ENCODE results near the gene TBX5.
"Not testable (repeated sequence)": the region's sequence is repeated elsewhere in the genome, so short reads cannot be mapped to it uniquely, and the experiment has no call there.

Gene TBX5

DNA sequence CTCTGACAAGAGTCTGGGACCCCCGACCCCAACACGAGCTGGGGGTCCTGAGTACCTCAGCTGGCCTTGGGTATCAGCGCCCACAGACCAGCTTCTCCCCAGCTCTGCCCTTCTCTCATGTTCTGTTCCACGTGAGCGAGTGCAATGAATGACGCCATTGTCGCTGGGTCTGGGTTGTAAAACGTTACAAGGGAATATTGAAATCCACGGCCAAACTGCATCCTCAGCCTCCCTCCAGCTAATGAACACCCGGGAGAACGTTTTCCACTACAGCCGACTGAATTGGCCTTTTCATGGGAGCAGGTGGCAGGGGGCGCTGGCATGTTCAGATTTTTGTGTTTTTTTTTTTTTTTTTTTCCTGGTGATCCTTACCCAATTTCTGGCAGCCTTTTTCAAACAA is 34.7 kb downstream of the TBX5 start:
- DNase-seq: no peak

DNA sequence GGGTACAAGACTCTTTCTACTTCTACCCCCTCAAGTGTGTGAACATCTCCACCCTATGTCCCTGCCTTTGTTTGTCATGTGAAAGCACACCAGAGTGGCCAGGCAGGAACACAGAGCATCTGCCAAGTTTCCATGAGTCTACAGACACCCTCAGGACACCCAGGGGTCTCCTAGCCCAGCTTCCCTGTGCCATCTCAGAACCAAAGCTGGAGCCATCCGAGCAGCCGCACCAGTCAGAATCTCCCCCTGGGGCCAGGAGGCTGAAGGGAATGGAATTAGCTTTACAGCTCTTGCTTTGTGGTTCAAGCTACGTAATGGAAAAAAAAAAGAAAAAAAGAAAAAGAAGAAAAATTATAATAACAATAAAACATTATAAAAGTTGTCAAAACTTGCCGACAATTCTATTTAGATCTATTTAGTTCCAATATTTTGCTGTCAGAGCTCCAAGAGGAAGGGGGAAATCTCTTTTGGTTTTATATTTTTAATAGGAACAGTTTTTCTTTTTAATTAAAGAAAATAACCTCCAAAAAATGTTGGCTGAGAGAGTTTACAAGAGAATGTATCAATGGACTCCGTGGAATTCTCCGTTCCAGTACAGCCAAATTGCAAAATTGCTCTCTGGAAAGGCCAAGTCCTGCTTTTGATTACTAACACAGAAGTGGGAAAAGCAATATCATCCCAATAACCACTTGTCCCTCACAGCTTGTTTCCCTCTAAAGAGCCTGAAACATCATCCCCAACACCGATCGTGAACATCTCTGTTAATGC is 37.1 kb downstream of the TBX5 start:
- DNase-seq: no peak

GRCh38 chr12:114361992-114362391 is 44.0 kb downstream of the TBX5 start:
- no peak for DNase-seq

DNA sequence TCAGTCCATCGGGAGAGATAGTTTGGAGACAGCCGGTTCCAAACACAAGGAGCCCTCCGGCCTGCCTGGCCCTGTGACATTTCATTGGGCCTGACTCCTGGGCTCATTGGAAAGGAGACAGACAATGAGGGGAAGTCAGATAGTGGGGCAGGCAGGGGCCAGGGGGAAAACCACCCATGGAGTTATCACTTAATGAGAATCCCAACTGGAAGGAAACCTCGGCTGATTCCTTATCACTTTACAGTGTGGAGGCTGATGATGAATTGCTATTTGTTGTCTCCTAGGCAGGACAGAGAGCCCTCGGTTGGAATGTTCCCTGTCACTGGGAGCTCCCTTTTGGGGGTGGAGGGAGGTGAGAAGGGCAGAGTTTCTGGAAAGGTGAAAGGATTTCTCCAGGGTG is 44.4 kb downstream of the TBX5 start:
- DNase-seq: no peak

DNA sequence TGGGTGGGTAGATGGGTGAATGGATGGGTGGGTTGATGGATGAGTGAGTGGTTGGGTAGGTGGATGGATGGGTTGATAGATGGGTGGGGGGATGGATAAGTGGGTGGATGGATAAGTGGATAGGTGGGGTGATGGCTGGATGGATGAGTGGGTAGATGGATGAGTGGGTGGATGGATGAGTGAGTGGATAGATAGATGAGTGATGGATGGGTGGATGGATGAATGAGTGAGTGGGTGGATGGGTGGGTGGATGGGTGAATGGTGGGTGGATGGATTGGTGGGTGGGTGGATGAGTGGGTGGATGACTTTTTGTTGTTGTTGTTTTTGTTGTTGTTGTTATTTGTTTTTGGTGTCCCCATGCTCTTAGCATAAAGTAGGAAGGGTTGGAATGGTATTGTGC is 45.5 kb downstream of the TBX5 start:
- no peak for DNase-seq

DNA sequence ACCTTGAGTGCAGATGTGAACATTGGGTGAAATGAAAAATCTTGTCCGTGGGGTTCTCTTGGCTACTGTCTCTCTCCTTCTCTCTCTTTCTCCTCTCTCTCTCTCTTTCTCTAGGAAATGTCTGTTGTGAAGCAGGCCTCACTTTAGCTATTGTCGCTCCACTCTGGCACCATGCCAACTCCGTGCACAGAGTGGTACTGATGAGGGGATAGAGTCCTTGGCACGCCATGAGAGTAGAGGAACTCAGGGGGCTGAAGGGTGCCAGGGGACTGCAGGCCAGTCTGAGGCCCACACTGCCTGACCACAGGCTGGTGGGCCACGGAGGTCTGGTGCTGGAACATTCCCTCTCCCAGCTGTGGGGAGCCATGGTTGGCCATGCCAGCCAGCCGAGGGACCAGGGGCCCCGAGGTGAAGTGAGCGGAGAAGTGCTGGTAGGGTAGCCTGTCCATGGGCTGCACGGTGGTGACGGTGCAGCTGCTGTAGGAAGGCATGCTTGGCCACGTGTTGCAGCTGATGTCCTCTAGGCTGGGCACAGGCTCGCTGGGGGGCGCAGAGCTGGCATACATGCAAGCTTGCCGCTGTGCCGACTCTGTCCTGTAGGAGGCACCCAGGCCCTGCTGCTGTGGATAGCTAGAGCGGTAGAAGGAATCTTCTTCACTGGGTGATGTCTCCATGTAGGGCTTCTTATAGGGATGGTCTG is 50.4 kb downstream of the TBX5 start:
- DNase-seq: no peak

DNA sequence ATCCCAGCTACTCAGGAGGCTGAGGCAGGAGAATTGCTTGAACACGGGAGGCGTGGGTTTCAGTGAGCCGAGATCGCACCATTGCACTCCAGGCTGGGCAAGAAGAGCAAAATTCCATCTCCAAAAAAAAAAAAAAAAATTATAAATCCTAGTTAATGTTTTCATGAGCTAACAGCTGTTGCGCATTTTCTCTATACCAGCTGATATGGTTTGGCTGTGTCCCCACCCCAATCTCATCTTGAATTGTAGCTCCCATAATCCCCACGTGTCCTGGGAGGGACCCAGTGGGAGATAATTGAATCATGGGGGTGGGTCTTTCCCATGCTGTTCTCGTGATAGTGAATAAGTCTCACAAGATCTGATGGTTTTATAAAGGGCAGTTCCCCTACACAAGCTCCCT is 56.7 kb downstream of the TBX5 start:
- DNase-seq: not testable (repeated sequence)

DNA sequence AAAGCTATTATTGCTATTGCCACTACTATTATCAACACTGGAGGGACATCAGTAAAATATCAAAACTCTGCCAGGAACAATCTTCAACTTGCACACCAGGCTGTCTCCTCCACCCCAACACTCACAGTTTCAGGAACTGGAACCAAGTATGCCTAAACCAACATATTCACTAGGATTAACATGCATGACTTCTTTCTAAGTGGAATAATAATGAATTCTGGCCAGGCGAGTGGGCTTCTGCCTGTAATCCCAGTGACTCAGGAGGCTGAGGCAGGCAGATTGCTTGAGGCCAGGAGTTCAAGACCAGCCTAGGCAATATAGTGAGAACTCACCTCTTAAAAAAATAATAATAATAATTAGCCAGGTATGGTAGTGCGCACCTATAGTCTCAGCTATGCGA is 58.1 kb downstream of the TBX5 start:
- DNase-seq: no peak

- no peak for DNase-seq
Measured at GRCh38 chr12:114344831-114345230, 61.1 kb downstream of the TBX5 start.

GRCh38 chr12:114344303-114344663 is 61.7 kb downstream of the TBX5 start:
- DNase-seq: no peak

GRCh38 chr12:114343585-114344302 is 62.2 kb downstream of the TBX5 start:
- no peak for DNase-seq

DNA sequence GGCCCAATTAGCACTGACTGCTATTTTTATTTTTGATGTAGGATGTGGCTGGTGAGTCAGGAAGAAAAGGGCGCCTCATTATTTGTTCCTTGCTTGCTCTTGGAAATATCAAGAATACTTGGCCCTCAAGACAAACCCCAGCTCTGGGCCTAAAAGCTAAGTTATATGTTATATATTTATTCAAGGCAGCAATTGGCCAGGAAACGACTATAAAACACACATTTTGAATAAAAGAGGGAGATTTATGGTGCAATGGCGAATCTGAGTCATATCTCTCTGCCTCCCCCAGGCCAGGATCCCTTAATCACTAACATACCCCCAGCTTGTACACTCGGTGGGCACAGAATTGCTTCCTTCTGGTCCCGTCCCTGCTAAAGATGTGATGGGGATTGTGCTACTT is 63.3 kb downstream of the TBX5 start:
- DNase-seq: no peak

- no peak for DNase-seq
Measured at GRCh38 chr12:114341635-114342034, 64.3 kb downstream of the TBX5 start.

DNA sequence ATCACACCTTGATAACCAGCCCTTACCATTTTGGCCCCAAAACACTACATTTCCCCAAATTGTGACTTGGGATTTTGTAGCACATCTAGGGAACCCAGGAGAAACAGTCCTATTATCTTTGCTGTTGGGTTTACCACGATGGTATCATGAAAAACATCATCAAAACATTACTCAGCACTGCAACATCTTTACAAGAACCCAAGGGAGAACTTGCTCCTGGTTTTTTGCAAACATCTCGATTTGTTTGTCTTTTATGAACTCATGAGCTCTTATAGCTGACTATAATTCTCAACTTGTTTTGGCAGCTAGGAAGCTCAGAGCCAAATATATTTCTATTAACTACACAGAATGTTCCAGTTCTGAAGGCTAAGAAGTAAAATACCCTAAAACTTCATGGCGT is 65.7 kb downstream of the TBX5 start:
- no peak for DNase-seq

DNA sequence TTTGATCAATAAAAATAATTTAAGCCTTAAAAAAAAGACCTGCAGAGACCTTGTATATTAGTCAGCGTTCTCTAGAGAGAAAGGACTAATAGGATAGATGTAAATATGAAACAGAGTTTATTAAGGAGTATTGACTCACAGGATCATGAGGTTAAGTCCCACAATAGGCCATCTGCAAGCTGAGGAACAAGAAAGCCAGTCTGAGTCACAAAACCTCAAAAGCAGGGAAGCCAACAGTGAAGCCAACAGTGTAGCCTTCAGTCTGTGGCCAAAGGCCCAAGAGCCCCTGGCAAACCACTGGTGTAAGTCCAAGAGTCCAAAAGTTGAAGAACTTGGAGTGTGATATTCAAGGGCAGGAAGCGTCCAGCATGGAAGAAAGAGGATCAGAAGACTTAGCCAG is 66.3 kb downstream of the TBX5 start:
- no peak for DNase-seq

GRCh38 chr12:114335607-114336006 is 70.3 kb downstream of the TBX5 start:
- DNase-seq: no peak

GRCh38 chr12:114334395-114334794 is 71.5 kb downstream of the TBX5 start:
- no peak for DNase-seq

DNA sequence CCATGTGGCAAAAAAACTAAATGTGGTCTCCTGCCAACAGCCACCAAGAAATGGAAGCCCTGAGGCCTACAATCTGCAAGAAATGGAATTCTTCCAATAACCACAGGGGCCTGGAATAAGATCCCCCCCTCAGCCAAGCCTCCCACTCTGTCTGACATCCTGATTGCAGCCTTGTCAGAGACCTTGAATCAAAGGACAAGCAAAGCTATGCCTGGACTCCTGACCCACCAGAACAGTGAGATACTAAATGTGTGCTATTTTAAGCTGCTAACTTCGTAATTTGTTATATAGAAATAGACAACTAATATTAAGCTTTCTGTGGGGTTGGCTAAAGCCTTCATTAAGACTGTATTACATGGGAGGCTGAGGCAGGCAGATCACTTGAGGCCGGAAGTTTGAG is 77.7 kb downstream of the TBX5 start:
- DNase-seq: no peak

DNA sequence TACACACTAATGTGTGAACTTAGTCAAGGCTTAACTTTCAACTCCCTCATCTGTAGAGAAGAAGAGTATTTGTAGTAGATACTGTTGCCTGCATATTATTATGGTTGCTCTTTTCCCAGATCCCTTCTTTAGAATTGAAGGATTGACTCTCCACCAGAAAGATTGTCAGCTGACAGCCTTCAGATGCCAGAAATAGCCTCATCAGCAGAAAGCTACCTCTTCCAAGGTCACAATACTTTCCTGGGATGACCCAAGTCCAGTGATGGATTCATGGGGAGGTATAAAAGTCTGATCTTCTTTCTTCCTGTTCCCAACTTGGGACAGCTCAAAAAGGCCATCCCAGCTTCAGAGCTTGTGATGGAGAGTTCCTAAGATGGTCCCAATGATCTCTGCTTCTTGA is 78.2 kb downstream of the TBX5 start:
- no peak for DNase-seq

GRCh38 chr12:114321524-114321923 is 84.4 kb downstream of the TBX5 start:
- DNase-seq: no peak

- no peak for DNase-seq
Measured at GRCh38 chr12:114320968-114321367, 85.0 kb downstream of the TBX5 start.

GRCh38 chr12:114320101-114320500 is 85.8 kb downstream of the TBX5 start:
- no peak for DNase-seq

DNA sequence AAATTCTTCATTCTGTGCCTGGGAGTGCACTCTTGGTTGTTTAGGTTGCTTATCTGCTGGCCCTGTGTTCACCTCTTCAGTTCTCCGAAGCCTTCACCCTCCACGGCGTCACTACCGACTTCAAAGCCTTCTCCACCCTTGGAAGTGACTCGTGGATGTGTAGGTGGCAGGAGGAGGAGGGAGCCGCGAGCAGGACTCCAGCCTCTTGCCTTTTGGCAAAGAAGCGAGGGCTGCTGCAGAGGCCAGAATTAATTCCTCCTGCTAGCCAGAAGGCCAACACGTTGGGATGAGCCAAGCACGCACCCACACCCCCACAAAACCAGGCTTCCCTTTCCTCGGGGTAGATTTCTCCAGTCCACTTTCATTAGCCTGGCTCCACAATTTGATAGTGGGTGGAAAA is 86.5 kb downstream of the TBX5 start:
- no peak for DNase-seq

GRCh38 chr12:114318984-114319383 is 87.0 kb downstream of the TBX5 start:
- DNase-seq: no peak
